Mucosa of descending colon (tissue), 3 donors: ENCODE measurements around the gene STAT4. TPM values are rescaled to one million over a fixed set of nuclear protein-coding genes. Genes with fewer than 3 reads are reported as not detected.

ENCODE experiments used
- ATAC-seq: fragments of 200-7000 bp; cut with Tn5 transposase; one replicate; pipeline ENCODE4 v1.9.1; 2020; ENCODE audit warnings: mild to moderate bottlenecking, moderate library complexity
- DNase-seq, 3 donors: peaks; one replicate each; pipeline ENCODE4 v3.0.0-alpha.2; 2020
- H3K36me3 ChIP-seq: fragments of 200-600 bp; one replicate; pipeline ENCODE4 v1.8.0; 2021; ENCODE audit warnings: low read depth, mild to moderate bottlenecking
- H3K4me1 ChIP-seq: fragments of 200-600 bp; one replicate; pipeline ENCODE4 v1.8.0; 2021; ENCODE audit warnings: low read depth, mild to moderate bottlenecking
- H3K4me3 ChIP-seq: fragments of 200-600 bp; one replicate; pipeline ENCODE4 v1.8.0; 2021; ENCODE audit warnings: mild to moderate bottlenecking
- H3K9me3 ChIP-seq: fragments of 200-600 bp; one replicate; pipeline ENCODE4 v1.8.0; 2021; ENCODE audit warnings: mild to moderate bottlenecking
- CTCF ChIP-seq: fragments of 200-600 bp; IDR thresholded peaks from one replicate; pipeline ENCODE4 v1.8.0; 2022; ENCODE audit warnings: antibody characterized with exemption, mild to moderate bottlenecking
- intact Hi-C, 2 donors: fragments of 100-400 bp; cut with DNase I in 1 of 2; cut with micrococcal nuclease in 1 of 2; formaldehyde crosslinking; loops; one replicate each; pipeline versions ENCODE4 v1.11.0 to v1.11.1; 2022; cut with DNase I, micrococcal nuclease
- total RNA-seq, 3 donors: library from RNA; stranded (reverse); fragmentation: NEBNext Ultra II Directional in 2 of 3; extraction: Animal tissue kit (Norgen Biotek cat#: 25700) in 2 of 3; gene quantifications; one replicate each; pipeline versions ENCODE4 v1.2.1 to v1.2.4, GENCODE V29; 2021 to 2023
- donor health status: DM: no; HTN: no; CAD: no; lungs with moderate emphysema.
- donor health status: DM: no; HTN: no; CAD: no.
- donor health status: DM: no; HTN: yes; CAD: no.

Gene STAT4
- total RNA-seq, 3 donors from 2014 or later, result 2.7 to 4.0 (median 3.6) TPM

GRCh38 chr2:191051825-191052778, 98.7 kb downstream of the STAT4 start:
- DNase-seq (peak in 1 of 3 donors; percentile 52), ATAC-seq (peak; percentile 69)
- no peaks in the 10 kb centered on the region for H3K9me3 ChIP-seq
- H3K4me3 ChIP-seq, result no peak overlapping the region
- H3K36me3 ChIP-seq, result peaks cover 3% of the 10 kb centered on the region
- intact Hi-C loops, result loop anchor here in 1 of 2 donors (2.0 to 10.0 kb wide), 2 partner anchors 103 to 473 kb away; no protein-coding TSS in a partner anchor
- peaks cover 5% of the 10 kb centered on the region for H3K4me1 ChIP-seq
- TF ChIP-seq CTCF, result no peak

DNA sequence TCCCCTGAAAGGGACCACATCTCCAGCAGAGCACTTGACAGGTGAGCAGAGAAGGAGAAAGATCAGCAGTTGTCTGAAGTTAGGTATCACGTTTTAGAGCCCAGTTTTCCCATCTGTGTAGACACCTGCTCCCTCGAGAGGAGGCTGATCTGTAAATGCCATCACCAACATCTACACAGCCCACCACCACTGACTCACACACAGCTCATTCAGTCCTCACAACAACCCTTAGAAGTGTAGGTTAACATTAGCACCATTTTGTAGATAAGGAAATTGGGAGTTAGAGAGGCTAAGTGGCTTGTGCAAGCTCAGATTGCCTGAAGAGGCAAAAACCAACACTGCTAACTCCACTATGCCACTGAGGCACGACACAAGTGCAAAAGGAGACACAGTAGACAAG, 99.6 kb downstream of the STAT4 start:
- intact Hi-C loops, result loop anchor here in 1 of 2 donors (10.0 kb wide), 1 partner anchor 474 kb away; no protein-coding TSS in a partner anchor
- DNase-seq (no peak), ATAC-seq (no peak)
- Histone ChIP-seq H3K4me3 (no peak overlapping the region), H3K36me3 (peaks cover 3% of the 10 kb centered on the region), H3K9me3 (no peaks in the 10 kb centered on the region), H3K4me1 (peaks cover 5% of the 10 kb centered on the region)
- no peak for TF ChIP-seq CTCF

DNA sequence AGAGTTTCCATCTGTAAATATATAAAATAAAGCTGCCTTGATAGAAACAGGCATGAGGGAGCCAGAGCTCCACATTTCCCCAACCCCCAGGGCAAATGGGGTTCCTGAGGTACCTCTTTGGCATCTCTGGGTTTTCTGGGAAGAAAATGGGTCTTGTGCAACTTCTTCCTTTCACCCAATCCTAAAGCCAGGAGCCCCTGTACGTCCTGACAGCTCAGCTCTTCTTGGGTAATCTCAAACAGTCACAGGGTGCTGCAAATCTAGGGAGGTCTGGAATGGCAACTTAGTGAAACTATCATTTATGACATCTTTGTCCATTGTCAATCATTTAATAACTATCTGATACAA, 100.2 kb downstream of the STAT4 start:
- DNase-seq, result no peak
- Histone ChIP-seq H3K4me3 (no peak overlapping the region), H3K4me1 (peaks cover 5% of the 10 kb centered on the region), H3K36me3 (peaks cover 3% of the 10 kb centered on the region), H3K9me3 (no peaks in the 10 kb centered on the region)
- intact Hi-C loops, result loop anchor here in 1 of 2 donors (10.0 kb wide), 1 partner anchor 474 kb away; no protein-coding TSS in a partner anchor
- ATAC-seq, result no peak
- TF ChIP-seq CTCF, result no peak

- intact Hi-C loops, result loop anchor here in 1 of 2 donors (10.0 kb wide), 1 partner anchor 475 kb away; no protein-coding TSS in a partner anchor
- no peak for DNase-seq
Measured at GRCh38 chr2:191049728-191050639, 100.8 kb downstream of the STAT4 start.

More at GRCh38 chr2:191049728-191050639, 100.8 kb downstream of the STAT4 start:
- no peak for TF ChIP-seq CTCF
- H3K36me3 ChIP-seq, result peaks cover 3% of the 10 kb centered on the region
- no peak overlapping the region for H3K4me3 ChIP-seq
- H3K4me1 ChIP-seq, result peaks cover 5% of the 10 kb centered on the region
- no peaks in the 10 kb centered on the region for H3K9me3 ChIP-seq
- ATAC-seq, result no peak
